Endodermal cell (in vitro differentiated cells): ENCODE data around the gene KRT16. TPM values are rescaled to one million over a fixed set of nuclear protein-coding genes. Genes with fewer than 3 reads are reported as not detected.
A peak's percentile ranks its signal among the peaks of the same experiment; 100 is the strongest.

Experiments
- DNase-seq: peaks from one replicate; pipeline ENCODE4 v3.0.0-alpha.2; 2017
- H3K27ac ChIP-seq: 2 replicates; pipeline ENCODE4 v1.5.1; 2013; ENCODE audit warnings: mild to moderate bottlenecking, low read depth, low read length, moderate library complexity
- H3K27me3 ChIP-seq: 2 replicates; pipeline ENCODE4 v1.6.1; 2013; ENCODE audit warnings: mild to moderate bottlenecking, low read length, moderate library complexity; ENCODE audit not compliant: insufficient read depth, control insufficient read depth, poor library complexity, severe bottlenecking
- H3K36me3 ChIP-seq: 2 replicates; pipeline ENCODE4 v1.7.0; 2013; ENCODE audit warnings: mild to moderate bottlenecking, low read length, moderate library complexity; ENCODE audit not compliant: control insufficient read depth, insufficient read depth
- H3K4me1 ChIP-seq: one replicate; pipeline ENCODE4 v1.7.0; 2013; ENCODE audit warnings: low read length; ENCODE audit not compliant: control insufficient read depth, insufficient read depth
- H3K4me3 ChIP-seq: 2 replicates; pipeline ENCODE4 v1.5.1; 2013; ENCODE audit warnings: mild to moderate bottlenecking, low read length, moderate library complexity
- H3K9ac ChIP-seq: 2 replicates; pipeline ENCODE4 v1.6.1; 2013; ENCODE audit warnings: mild to moderate bottlenecking, low read length, moderate library complexity; ENCODE audit not compliant: poor library complexity, severe bottlenecking; ENCODE audit errors: extremely low read depth
- H3K9me3 ChIP-seq: 2 replicates; pipeline ENCODE4 v1.6.1; 2013; ENCODE audit warnings: mild to moderate bottlenecking, low read length, moderate library complexity; ENCODE audit not compliant: control insufficient read depth
- H3K27ac Mint-ChIP-seq: 2 replicates; pipeline ENCODE4 v1.8.0; 2020; ENCODE audit warnings: mixed read lengths
- H3K27me3 Mint-ChIP-seq: 2 replicates; pipeline ENCODE4 v1.8.0; 2021; ENCODE audit warnings: mild to moderate bottlenecking, mixed read lengths; ENCODE audit not compliant: insufficient read depth
- H3K36me3 Mint-ChIP-seq: 2 replicates; pipeline ENCODE4 v1.8.0; 2020; ENCODE audit warnings: low read depth, mixed read lengths
- H3K4me1 Mint-ChIP-seq: 2 replicates; pipeline ENCODE4 v1.8.0; 2020; ENCODE audit warnings: mixed read lengths
- H3K4me3 Mint-ChIP-seq: 2 replicates; pipeline ENCODE4 v1.8.0; 2020; ENCODE audit warnings: mild to moderate bottlenecking, moderate library complexity, mixed read lengths
- H3K9me3 Mint-ChIP-seq: 2 replicates; pipeline ENCODE4 v1.8.0; 2020; ENCODE audit warnings: mild to moderate bottlenecking, mixed read lengths
- WGBS, 2 experiments: methylation state at CpG; one replicate each; pipeline versions ENCODE4 v1.1.5 to v1.1.7; 2013; ENCODE audit warnings: missing lambda C conversion rate in 2 of 2, mixed read lengths in 1 of 2; ENCODE audit not compliant: insufficient coverage in 1 of 2, insufficient read length in 1 of 2; 5-methylcytosine and 5-hydroxymethylcytosine counted together
- total RNA-seq, 2 donors: library from RNA; stranded (reverse); fragmentation: NEBNext Ultra II Directional in 1 of 2; extraction: Animal tissue kit (Norgen Biotek cat#: 25700) in 1 of 2; gene quantifications; 2 replicates in 1 of 2; 3 replicates in 1 of 2; pipeline ENCODE4 v1.2.1, GENCODE V29; 2021
- TF ChIP-seq, protein P1 (sequence below): fragments of 200-600 bp; sonication (generic); conservative IDR thresholded peaks from 2 replicates; pipeline ENCODE4 v1.5.0; 2021; ENCODE audit warnings: antibody characterized with exemption, mild to moderate bottlenecking

KRT16 gene
- total RNA-seq, 2 donors from 2014 or later, result not detected

DNA sequence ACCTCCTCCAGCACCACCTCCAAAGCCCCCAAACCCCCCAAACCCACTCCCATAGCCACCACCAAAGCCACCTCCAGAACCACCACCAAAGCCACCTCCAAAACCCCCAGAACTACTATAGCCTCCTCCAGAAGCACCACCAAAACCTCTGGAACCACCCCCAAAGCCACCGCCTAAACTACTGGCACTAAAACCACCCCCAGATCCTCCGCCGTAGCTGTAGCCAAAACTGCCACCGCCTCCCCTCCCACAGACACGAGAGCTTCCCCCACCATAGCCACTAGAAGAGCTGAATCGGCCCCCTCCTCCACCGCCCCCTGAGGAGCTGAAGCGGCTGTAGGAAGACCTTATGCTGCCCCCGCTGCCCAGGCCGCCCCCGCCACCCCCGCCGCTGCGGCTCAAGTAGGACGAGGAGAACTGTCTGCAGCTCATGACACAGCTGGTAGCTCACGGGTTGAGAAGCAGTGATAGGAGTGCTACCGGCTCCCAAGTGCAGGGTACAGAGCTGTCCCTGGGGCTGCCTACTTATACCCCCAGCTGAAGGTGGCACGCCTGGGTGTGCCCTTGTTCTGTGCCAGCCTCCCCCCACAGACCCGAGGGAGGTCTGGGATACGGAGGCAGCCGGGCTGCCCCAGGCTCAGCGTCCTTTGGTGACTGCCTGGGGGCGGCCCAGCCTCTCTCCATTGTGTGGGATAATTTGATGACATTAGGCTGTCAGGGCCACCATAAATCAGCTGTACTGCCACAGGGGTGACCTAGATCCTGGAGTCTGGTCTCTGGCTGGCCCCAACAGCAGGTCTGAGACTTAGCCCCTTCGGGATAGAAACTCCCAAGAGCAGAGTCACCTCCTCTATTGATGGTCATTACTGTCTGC is 40.8 kb downstream of the KRT16 start, which contains the start of gene KRT9:
Gene KRT9 (minus strand): TSS at position 499 of the 874 bp plus-strand sequence. CDS start 67 bp downstream, at position 432.
- TF ChIP-seq, protein P1, sequence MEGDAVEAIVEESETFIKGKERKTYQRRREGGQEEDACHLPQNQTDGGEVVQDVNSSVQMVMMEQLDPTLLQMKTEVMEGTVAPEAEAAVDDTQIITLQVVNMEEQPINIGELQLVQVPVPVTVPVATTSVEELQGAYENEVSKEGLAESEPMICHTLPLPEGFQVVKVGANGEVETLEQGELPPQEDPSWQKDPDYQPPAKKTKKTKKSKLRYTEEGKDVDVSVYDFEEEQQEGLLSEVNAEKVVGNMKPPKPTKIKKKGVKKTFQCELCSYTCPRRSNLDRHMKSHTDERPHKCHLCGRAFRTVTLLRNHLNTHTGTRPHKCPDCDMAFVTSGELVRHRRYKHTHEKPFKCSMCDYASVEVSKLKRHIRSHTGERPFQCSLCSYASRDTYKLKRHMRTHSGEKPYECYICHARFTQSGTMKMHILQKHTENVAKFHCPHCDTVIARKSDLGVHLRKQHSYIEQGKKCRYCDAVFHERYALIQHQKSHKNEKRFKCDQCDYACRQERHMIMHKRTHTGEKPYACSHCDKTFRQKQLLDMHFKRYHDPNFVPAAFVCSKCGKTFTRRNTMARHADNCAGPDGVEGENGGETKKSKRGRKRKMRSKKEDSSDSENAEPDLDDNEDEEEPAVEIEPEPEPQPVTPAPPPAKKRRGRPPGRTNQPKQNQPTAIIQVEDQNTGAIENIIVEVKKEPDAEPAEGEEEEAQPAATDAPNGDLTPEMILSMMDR, result no peak
- WGBS, 2 experiments, result 81 to 82% methylated on average over 10 to 24 of the region's 24 CpGs
- Histone ChIP-seq H3K9ac (no peak within 1 kb of the TSS), H3K27me3 (peaks cover 21% of the 10 kb centered on the region), H3K36me3 (no peaks in the 10 kb centered on the region), H3K9me3 (no peaks in the 10 kb centered on the region), H3K27ac (no peak within 1 kb of the TSS), H3K4me1 (no peaks in the 10 kb centered on the region), H3K4me3 (no peak within 1 kb of the TSS)
- Mint-ChIP-seq H3K27me3 (peaks cover 68% of the 10 kb centered on the region), H3K4me3 (no peak within 1 kb of the TSS), H3K9me3 (no peaks in the 10 kb centered on the region), H3K4me1 (peaks cover 9% of the 10 kb centered on the region), H3K36me3 (no peaks in the 10 kb centered on the region), H3K27ac (no peak within 1 kb of the TSS)
- DNase-seq, result peak; percentile 43

DNA sequence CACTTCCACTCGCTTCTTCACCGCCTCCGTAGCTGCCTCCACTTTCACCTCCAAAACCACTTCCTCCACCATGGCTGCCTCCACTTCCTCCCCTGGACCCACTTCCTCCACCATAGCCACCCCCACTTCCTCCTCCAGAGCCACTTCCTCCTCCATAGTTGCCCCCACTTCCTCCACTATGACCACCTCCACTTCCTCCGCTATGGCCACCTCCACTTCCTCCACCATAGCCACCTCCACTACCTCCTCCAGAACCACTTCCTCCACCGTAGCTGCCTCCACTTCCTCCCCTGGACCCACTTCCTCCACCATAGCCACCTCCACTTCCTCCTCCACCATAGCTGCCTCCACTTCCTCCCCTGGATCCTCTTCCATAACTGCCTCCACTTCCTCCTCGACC is 45.2 kb downstream of the KRT16 start:
- WGBS, 2 experiments, result 90 to 94% methylated on average over 3 to 6 of the region's 6 CpGs
- no peak overlapping the region for H3K27ac Mint-ChIP-seq
- TF ChIP-seq, protein P1, result no peak
- no peaks in the 10 kb centered on the region for H3K9me3 Mint-ChIP-seq
- peaks cover 60% of the 10 kb centered on the region for H3K27me3 Mint-ChIP-seq
- no peak overlapping the region for H3K4me3 Mint-ChIP-seq
- Histone ChIP-seq H3K27me3 (peaks cover 26% of the 10 kb centered on the region), H3K4me1 (peaks cover 11% of the 10 kb centered on the region), H3K9me3 (no peaks in the 10 kb centered on the region), H3K4me3 (no peak overlapping the region), H3K9ac (no peak overlapping the region), H3K27ac (no peak overlapping the region), H3K36me3 (no peaks in the 10 kb centered on the region)
- peaks cover 18% of the 10 kb centered on the region for H3K4me1 Mint-ChIP-seq
- no peak for DNase-seq
- H3K36me3 Mint-ChIP-seq, result no peaks in the 10 kb centered on the region

- no peak overlapping the region for H3K4me3 ChIP-seq
- Mint-ChIP-seq H3K27ac (no peak overlapping the region), H3K27me3 (peaks cover 59% of the 10 kb centered on the region), H3K36me3 (no peaks in the 10 kb centered on the region), H3K9me3 (no peaks in the 10 kb centered on the region), H3K4me1 (peaks cover 17% of the 10 kb centered on the region), H3K4me3 (no peak overlapping the region)
- peaks cover 26% of the 10 kb centered on the region for H3K27me3 ChIP-seq
- peaks cover 11% of the 10 kb centered on the region for H3K4me1 ChIP-seq
- no peaks in the 10 kb centered on the region for H3K9me3 ChIP-seq
- no peaks in the 10 kb centered on the region for H3K36me3 ChIP-seq
- DNase-seq, result no peak
- TF ChIP-seq, protein P1, result no peak
- no peak overlapping the region for H3K9ac ChIP-seq
- no peak overlapping the region for H3K27ac ChIP-seq
These were observed 47.2 kb downstream of the KRT16 start for GRCh38 chr17:41565338-41565737.
